T-helper 1 cell (primary cell): Measurements from ENCODE around the gene CYTH1.
A peak's percentile ranks its signal among the peaks of the same experiment; 100 is the strongest.
"Not testable (repeated sequence)": the region's sequence is repeated elsewhere in the genome, so short reads cannot be mapped to it uniquely, and the experiment has no call there.

Source experiments
- DNase-seq, 5 donors: peaks; one replicate each; pipeline ENCODE4 v3.0.0-alpha.2; 2012 to 2020

Gene CYTH1

GRCh38 chr17:78759203-78759968 lies 22.7 kb downstream of the CYTH1 start:
- peak; percentile 50 to 82 (median 71) for DNase-seq

GRCh38 chr17:78753316-78754250 lies 28.5 kb downstream of the CYTH1 start:
- DNase-seq: peak in 1 of 5 donors; percentile 47

DNA sequence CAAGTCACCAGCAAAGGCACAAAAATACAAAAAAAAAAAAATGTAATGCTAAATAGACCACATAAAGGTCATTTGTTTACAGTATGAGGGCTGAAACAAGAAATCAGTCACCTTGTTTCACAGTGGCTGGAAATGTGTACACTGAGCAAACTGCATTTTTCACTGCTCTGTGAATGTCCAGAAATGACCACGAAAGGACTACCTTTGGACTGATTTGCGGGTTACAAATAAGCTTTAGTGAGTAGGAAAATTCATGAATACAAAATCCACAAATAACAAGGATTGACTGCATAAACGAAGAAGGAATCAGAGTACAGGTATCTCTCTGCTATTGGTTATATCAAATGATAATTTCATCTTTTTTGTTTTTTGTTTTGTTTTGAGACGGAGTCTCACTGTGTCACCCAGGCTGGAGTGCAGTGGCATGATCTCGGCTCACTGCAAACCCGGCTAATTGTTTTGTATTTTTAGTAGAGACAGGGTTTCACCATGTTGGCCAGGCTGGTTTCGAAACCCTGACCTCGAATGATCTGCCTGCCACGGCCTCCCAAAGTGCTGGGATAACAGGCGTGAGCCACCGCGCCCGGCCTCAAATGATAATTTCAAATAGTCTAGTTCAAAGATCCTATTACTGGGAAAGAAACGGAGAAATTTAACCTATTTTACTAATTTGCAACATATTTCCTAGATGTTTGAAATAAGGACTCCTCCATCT lies 30.5 kb downstream of the CYTH1 start:
- no peak for DNase-seq

- not testable (repeated sequence) for DNase-seq
These were observed 31.1 kb downstream of the CYTH1 start for GRCh38 chr17:78751000-78751399.

DNA sequence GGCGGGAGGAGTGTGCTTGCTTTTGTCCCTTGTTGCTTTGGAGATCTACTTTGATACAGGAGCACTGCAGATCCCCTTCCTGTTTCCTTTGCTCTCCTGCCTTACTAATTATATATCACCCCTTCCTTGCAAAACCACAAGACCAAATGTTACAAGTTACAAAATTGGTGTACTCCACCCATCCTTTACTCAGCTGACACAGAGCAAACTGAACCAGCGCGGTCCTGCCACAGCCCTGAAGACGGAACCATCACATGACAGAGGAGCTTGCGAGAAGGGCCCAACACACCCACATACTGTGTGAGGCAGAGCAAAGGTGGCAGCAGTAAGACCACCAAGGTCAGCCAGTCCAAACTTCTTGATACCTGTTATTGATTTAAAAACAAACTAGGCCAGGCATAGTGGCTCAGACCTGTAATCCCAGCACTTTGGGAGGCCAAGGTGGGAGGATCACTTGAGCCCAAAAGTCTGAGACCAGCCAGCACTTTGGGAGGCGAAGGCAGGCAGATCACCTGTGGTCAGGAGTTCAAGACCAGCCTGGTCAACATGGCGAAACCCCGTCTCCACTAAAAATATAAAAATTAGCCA lies 33.2 kb downstream of the CYTH1 start:
- DNase-seq: peak; percentile 49 to 94 (median 66)

DNA sequence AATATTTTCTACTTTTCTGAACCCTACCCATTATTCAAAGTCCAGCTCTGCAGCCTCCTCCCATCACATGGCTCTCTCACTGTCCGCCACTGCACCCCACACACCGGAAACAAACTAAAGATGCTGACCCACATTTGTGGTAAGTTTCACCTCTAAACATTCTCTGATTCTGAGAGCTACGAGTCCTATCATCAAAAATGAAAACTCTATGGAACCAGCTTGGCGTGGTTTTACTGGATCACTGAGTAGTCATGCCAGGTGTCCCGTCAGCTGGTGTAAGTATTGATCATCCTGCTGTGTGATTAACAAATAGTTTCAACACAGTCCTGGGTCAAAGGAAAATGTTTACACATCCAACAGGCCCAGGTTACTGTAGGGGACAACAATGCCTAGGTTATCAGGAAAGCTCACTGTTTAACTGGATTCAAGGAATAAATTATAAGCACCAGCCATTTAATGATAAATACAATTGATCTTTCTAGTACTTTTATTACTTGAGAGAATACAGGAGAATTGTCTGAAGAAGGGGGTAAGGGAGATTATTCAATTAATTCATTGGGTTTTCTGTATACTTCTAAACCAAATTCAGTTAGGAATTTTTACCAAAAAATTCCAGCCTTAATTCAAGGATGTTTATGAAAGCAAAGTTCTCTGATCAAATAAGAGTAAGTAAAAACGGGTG lies 33.9 kb downstream of the CYTH1 start:
- DNase-seq: peak in 1 of 5 donors; percentile 76

DNA sequence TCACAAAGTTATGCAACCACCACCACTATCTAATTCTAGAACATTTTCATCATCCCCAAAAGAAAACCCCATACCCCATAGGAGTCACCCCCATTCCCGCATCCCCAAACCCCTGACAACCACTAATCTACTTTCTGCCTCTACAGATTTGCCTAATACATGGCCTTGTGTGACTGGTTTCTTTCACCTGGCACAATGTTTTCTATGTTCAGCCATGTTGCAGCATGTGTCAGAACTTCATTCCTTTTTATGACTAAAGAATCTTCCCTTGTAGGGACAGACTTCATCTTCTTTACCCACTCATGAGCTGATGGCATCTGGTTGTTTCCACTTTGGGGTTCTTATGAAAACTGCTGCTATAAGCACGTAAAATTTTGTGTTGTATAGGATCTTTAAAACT lies 34.6 kb downstream of the CYTH1 start:
- no peak for DNase-seq

- DNase-seq: no peak
These were observed 35.2 kb downstream of the CYTH1 start for GRCh38 chr17:78746949-78747269.

DNA sequence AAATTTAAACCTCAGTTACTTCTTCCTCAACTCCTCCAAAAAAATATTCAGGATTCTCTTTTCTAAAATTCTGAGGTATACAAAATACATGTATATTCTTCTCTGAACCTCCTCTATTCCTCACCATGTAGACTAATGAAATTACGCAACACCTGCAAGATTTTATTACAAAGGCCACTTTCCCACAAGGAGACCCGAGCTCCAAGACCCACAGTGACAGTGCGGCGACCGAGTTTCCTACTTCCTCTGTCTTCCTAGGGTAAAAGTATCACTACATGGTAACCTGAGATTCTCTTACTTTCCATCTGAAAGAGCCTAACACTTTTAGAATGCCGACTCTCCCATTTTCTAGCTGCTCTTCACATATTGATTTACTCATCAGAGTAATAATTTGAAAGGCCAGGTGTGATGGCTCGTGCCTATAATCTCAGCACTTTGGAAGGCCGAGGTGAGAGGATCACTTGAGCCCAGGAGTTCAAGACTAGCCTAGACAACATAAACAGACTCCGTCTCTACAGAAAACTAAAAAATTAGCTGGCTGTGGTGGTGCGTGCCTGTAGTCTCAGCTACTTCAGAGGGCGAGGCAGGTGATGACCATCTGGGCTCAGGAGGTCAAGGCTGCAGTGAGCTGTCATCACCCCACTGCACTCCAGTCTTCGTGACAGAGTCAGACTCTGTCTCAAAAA lies 35.7 kb downstream of the CYTH1 start:
- no peak for DNase-seq

DNA sequence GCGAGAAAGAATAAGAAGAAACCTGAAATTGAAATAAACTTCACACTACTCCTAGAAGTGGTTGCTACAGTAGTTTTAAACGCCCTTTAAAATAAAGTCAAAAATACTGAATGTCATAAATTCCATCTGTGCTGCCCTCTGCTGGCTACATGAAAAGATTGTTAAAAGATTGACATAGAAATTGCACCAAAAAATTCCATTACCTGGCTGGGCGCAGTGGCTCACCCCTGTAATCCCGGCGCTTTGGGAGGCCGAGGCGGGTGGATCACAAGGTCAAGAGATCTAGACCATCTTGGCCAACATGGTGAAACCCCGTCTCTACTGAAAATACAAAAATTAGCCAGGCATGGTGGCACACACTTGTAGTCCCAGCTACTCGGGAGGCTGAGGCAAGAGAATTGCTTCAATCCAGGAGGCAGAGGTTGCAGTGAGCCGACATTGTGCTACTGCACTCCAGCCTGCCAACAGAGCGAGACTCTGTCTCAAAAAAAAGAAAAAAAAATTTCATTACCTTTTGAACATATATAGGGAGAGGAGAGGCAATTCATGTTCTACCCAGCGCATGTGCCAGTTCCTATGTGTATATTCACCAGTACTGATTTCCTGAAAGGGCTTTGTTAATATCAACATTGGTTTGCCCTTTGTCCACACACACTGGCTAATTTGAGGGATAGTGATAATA lies 36.5 kb downstream of the CYTH1 start:
- DNase-seq: peak in 4 of 5 donors; percentile 37 to 53 (median 42)

DNA sequence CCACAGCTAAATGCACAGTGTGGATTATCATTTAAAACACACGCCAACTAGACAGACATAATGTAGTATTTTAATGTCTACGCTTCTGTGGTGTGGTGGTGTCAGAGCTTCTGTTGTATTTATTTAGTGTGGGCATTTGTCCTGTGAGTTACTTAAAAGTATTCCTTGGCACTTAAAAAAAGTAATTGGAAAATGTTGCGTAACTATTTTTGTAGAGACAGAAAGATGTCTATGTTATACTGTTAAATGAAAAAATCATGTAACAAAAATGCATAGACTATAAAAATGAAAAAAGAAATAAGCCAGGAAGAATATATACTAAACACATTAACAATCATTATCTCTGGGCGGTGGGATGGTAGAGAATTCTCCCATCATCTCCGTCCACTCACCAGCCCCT lies 39.2 kb downstream of the CYTH1 start:
- no peak for DNase-seq

- no peak for DNase-seq
These were observed 40.3 kb downstream of the CYTH1 start for GRCh38 chr17:78741644-78742284.

DNA sequence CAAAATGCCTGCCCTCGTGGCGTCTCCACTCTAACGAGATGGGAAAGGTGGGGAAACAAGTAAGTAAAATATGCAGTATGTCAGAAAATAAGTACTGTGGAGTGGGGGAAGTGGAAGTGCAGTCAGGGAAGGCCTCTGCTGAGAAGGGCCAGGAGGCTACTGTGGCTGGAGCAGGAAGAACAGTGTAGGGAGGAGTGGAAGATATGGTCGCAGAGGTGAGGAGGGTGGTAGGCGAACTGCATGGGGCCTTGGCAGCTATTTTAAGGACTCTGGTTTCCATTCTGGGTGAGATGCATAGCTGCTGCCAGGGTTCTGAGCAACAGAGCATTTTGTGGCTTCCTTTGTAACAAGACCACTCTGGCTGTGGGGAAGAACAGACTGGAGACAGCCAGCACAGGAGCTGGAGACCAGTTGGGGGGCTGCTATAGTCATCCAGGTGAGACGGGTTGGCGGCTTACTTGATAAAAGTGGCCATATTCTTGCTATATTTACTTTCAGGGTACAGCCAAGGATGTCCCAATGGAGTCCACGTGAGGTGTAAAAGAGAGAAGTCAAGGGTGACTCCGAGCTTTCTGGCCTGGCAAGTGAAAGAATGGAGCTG lies 42.6 kb downstream of the CYTH1 start:
- DNase-seq: no peak

DNA sequence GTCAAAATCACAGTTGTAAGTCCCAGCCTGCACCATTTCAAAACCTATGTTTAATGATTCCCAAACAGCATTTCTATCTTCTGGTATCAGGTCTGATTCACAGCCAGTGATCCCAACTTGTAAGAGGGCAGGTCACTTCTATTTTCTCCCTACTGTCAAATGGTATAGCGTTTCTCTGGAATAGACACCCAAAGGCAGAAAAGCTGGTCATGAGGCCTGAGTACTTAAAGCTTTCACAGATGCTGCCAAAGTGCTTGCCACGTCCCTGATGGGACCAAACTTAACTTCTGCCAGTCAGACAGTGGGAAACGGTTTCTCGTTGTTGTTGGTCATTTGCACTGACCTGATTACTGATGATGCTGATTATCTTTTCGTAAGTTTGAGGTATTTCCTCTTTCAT lies 43.4 kb downstream of the CYTH1 start:
- DNase-seq: no peak

GRCh38 chr17:78738278-78738677 lies 43.8 kb downstream of the CYTH1 start:
- no peak for DNase-seq

DNA sequence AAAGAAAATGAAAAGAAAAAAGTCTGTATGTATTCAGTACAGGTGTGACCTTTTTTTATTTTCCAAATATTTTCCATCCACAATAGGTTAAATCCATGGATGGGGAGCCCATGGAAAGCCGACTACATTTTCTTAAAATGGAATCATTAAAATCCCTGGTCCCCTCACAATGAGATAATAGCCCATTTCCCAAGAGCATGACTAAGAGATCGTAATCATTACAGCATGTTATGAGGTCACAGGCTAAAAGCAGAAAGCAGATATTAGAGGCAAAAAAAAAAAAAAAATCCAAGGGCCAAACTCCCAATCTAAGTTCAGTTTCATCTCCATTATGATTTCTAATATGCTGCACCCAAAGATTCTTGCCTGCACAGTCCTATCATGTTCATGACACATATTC lies 44.7 kb downstream of the CYTH1 start:
- DNase-seq: no peak

DNA sequence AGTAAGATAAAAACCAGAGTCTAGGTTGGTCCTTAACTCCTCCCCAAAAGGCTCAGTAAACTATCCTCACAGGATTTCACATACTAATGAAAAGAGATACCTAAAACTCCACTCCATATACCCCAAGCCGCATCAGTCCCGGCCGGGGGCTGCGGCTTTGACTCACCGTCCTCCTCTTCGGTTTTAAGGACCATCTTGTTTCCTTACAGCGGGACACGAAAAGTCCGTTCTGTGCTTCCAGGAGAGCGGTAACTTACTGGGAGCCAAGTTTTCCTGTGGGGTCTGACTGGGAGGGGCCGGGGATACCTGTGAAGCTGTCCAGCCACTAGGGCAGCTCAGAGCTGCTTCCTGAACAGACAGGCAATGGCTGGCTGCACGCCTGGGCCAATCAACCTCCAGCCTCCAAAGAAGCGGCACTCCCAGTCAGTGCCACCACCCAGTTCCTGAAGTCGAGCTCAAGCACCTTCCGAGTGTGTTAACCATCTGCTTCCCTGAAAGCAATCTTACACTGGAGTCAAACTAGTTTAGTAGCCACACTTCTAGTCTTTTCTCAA lies 45.5 kb downstream of the CYTH1 start:
- peak; percentile 62 to 72 (median 70) for DNase-seq

GRCh38 chr17:78735832-78736525 lies 46.1 kb downstream of the CYTH1 start:
- peak in 1 of 5 donors; percentile 49 for DNase-seq
